Measurements from ENCODE around the gene UGT1A8.

UGT1A8 gene

GRCh38 chr2:233817995-233818638 is 200.7 kb downstream of the UGT1A8 start:
- no peak overlapping the region for H3K27ac Mint-ChIP-seq

DNA sequence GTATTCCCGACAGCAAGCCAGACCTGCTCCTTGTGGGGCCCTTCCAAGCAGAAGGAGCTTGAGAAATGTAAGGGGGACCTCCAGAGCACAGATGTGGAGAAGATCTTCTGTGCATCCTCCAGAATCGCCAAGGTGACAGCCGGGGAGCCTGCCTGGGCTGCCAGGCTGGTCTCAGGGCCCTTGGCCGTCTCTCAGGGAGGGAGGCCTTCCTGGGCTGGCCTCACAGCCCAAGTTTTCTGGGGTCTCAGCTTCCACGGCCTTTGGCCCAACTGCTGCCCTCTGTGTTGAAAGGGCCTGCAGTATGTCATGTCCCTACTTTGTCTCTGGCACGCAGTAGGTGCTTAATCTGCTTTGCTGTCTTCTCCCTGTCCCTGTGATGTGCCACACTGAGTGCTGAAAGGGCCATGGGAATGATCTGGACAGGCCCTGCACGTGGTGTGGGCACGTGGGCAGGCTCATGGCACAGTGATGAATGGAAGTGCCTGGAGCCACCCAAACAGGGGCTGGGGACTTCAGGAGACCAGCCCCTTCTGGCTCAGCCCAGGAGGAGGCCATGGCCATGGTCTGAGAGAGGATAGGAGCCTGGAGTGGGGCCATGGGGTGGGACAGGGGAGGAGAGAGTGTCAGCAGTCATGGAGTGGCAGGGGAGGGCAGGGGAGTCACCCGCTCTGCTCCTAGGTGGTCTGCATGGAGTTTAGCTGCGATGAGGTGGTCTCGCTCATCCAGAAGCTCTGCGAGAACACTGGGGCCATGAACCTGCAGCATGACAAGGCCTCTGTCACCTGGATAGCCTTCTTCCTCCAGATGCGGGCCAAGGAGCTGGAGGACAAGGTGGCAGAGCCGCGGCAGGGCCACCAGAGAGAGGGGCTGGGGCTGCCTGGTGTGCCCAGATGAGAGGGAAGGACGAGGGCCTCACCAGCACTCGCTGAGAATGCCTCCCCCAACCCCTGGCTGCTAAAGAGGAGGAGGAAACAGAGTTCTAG is 201.5 kb downstream of the UGT1A8 start:
- Mint-ChIP-seq H3K4me3 (no peak overlapping the region), H3K36me3 (no peaks in the 10 kb centered on the region), H3K27ac (no peak overlapping the region), H3K9me3 (no peaks in the 10 kb centered on the region), H3K27me3 (no peaks in the 10 kb centered on the region), H3K4me1 (no peaks in the 10 kb centered on the region)

More at GRCh38 chr2:233817995-233818638, 200.7 kb downstream of the UGT1A8 start:
- Mint-ChIP-seq H3K36me3 (no peaks in the 10 kb centered on the region), H3K4me1 (no peaks in the 10 kb centered on the region), H3K27me3 (no peaks in the 10 kb centered on the region), H3K4me3 (no peak overlapping the region), H3K9me3 (no peaks in the 10 kb centered on the region)

DNA sequence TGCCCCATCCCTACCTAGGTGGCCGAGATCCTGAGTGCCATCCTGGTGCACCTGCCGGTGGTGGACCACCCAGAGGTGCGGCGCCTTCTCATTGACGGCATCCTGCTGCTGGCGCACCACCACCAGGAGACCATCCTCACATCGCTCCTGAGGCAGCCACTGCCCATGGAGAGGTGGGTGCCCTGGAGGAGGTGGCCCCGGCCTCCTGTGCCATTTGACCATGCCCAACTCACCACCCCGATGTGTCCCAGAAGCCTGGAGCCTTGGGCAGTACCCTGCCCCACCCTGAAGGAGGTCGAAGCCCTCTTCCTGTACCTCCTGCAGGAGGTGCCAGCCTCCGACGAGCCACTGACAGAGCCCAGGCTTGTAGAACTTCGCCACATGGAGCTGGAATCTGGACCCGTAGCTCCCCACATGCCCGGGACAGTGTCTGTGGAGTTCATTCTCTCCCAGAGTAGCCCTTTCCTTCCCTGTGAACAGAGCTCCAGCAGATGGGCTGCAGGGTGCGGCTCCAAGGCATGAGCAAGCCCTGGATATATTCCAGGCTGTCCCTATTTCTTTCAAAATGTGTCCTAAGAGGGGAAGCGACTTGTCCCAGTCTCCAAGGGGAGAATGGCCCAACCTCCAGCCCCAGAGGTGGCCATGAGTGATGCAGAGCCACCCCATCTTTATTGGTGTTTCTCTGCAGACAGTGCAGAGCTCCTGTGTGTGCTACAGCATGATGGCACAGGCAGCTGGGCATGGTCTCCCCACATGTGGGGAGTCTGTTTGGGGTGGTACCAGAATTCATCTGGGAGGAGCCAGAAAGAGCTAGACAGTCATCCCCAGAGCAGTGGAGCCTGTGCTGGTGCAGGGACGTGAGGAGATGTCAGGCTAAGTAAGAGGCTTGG is 202.7 kb downstream of the UGT1A8 start:
- H3K27me3 Mint-ChIP-seq: no peaks in the 10 kb centered on the region
- H3K36me3 Mint-ChIP-seq: no peaks in the 10 kb centered on the region
- no peaks in the 10 kb centered on the region for H3K4me1 Mint-ChIP-seq
- no peak overlapping the region for H3K4me3 Mint-ChIP-seq
- H3K27ac Mint-ChIP-seq: no peak overlapping the region
- no peaks in the 10 kb centered on the region for H3K9me3 Mint-ChIP-seq

- no peaks in the 10 kb centered on the region for H3K27me3 Mint-ChIP-seq
Measured at GRCh38 chr2:233820774-233821105, 203.3 kb downstream of the UGT1A8 start.

GRCh38 chr2:233821196-233821595 is 203.8 kb downstream of the UGT1A8 start:
- no peak overlapping the region for H3K27ac Mint-ChIP-seq
- no peaks in the 10 kb centered on the region for H3K4me1 Mint-ChIP-seq
- no peaks in the 10 kb centered on the region for H3K27me3 Mint-ChIP-seq
- H3K36me3 Mint-ChIP-seq: peaks cover 2% of the 10 kb centered on the region
- H3K9me3 Mint-ChIP-seq: no peaks in the 10 kb centered on the region
- no peak overlapping the region for H3K4me3 Mint-ChIP-seq

More at GRCh38 chr2:233820774-233821105, 203.3 kb downstream of the UGT1A8 start:
- no peak overlapping the region for H3K4me3 Mint-ChIP-seq
- H3K4me1 Mint-ChIP-seq: no peaks in the 10 kb centered on the region
- peaks cover 2% of the 10 kb centered on the region for H3K36me3 Mint-ChIP-seq
- no peak overlapping the region for H3K27ac Mint-ChIP-seq
- H3K9me3 Mint-ChIP-seq: no peaks in the 10 kb centered on the region

DNA sequence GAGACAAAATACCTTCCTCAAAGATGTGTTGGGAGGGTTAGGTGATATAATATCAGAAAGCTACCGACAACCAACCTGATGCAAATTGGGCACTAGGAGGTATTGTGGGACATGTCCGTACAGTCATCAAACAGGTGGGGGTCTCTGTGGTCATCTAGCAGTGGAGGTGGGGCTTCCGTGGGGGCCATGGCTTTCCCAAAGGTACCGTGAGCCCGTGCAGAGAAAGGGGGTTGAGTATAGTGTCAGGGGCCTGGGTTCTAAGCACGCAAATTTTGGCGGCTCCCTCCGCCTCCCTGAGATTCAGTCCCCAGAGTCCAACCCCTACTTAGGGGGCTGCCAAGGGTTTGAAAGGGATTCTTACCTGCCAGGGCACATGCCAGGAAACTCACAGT is 204.3 kb downstream of the UGT1A8 start:
- Mint-ChIP-seq H3K4me1 (no peaks in the 10 kb centered on the region), H3K27me3 (no peaks in the 10 kb centered on the region), H3K36me3 (peaks cover 2% of the 10 kb centered on the region), H3K9me3 (no peaks in the 10 kb centered on the region), H3K4me3 (no peak overlapping the region), H3K27ac (no peak overlapping the region)

- no peak overlapping the region for H3K4me3 Mint-ChIP-seq
- no peaks in the 10 kb centered on the region for H3K27me3 Mint-ChIP-seq
- H3K27ac Mint-ChIP-seq: no peak overlapping the region
- H3K9me3 Mint-ChIP-seq: no peaks in the 10 kb centered on the region
- no peaks in the 10 kb centered on the region for H3K4me1 Mint-ChIP-seq
- peaks cover 2% of the 10 kb centered on the region for H3K36me3 Mint-ChIP-seq
Measured at GRCh38 chr2:233822101-233822771, 204.8 kb downstream of the UGT1A8 start.

All from activated naive CD4-positive, alpha-beta T cell treated with anti-CD3 and anti-CD28 coated beads, Interleukin-2, amount 50 U/mL, for 24 hours (primary cell).